GM06990 (cell line): ENCODE data around the gene VIPR2.
"Not testable (repeated sequence)": the region's sequence is repeated elsewhere in the genome, so short reads cannot be mapped to it uniquely, and the experiment has no call there.

Experiments
- DNase-seq: peaks from one replicate; pipeline ENCODE4 v3.0.0-alpha.2; 2011; ENCODE audit not compliant: insufficient read length; ENCODE audit errors: extremely low read depth
- H3K27me3 ChIP-seq: replicated peaks from 2 replicates; pipeline ENCODE4 v1.6.0; 2011; ENCODE audit warnings: low read length; ENCODE audit not compliant: control insufficient read depth, insufficient read depth
- H3K36me3 ChIP-seq: 2 replicates; pipeline ENCODE4 v1.5.1; 2011; ENCODE audit warnings: low read length; ENCODE audit not compliant: control insufficient read depth, insufficient read depth
- H3K4me3 ChIP-seq: replicated peaks from 2 replicates; pipeline ENCODE4 v1.5.1; 2011; ENCODE audit warnings: low read depth, mild to moderate bottlenecking, control low read depth, low read length
- CTCF ChIP-seq: IDR thresholded peaks from 2 replicates; pipeline ENCODE4 v1.5.1; 2011; ENCODE audit warnings: low read length, control low read depth, mild to moderate bottlenecking, inconsistent platforms; ENCODE audit not compliant: insufficient read depth, poor library complexity, severe bottlenecking

Gene VIPR2

DNA sequence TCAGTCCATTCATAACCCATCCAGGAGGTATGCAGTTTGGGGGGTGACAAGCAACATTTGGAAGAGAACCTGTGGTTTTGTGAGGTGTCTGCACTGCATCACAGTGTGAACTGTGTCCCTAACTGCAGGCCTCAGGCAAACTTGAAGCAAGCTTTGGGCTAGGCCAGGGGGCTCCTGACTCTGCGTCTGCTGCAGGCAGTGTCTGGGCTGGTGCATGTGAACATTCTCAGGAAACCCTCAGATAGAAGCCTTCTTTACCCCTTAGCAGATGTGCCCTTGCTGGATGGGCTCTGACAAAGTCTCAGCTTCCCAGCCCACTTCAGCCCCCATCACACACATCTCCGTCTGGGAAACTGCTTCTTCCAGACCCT lies 61.0 kb downstream of the VIPR2 start:
- Histone ChIP-seq H3K27me3 (no peaks in the 10 kb centered on the region), H3K36me3 (no peaks in the 10 kb centered on the region), H3K4me3 (no peak overlapping the region)
- no peak for TF ChIP-seq CTCF
- DNase-seq = no peak

DNA sequence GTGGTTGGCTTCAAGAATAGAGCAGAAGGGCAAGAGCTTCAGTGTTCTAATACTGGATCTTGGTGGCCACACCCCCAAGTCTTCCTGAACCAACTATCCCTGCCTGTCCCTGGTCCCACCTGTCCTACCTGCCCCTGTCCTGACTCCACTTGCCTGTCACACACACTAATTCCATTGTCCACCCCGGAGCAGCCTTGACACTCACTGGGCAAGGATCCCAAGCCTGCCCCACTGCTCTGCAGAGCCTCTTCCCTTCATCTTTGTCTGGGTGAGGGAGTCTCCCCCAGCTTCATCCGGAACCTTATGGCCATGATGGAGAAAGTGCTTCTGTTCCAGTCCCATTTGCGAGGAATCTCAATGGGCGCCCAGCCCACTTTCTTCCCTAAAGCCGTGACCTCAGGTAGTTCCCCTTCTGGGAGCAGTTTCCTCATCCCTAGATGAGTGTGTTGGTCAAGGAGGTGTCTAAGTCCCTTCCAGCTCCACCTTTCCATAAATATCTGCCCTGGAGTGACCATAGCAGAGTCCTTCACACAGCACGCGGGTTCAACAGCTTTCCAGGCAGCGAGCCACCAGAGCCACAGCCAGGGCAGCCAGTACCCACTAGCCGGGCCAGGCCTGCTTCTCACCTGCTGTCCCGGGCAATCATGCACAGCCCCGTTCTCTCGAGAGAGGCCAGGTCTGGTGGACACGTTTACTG lies 61.5 kb downstream of the VIPR2 start:
- DNase-seq = no peak
- no peaks in the 10 kb centered on the region for H3K27me3 ChIP-seq
- H3K36me3 ChIP-seq = no peaks in the 10 kb centered on the region
- no peak overlapping the region for H3K4me3 ChIP-seq
- no peak for TF ChIP-seq CTCF

DNA sequence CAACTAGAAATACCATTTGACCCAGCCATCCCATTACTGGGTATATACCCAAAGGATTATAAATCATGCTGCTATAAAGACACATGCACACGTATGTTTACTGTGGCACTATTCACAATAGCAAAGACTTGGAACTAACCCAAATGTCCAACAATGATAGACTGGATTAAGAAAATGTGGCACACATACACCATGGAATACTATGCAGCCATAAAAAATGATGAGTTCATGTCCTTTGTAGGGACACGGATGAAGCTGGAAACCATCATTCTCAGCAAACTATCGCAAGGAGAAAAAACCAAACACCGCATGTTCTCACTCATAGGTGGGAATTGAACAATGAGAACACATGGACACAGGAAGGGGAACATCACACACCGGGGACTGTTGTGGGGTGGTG lies 62.6 kb downstream of the VIPR2 start:
- not testable (repeated sequence) for H3K4me3 ChIP-seq, H3K36me3 ChIP-seq, DNase-seq, H3K27me3 ChIP-seq

- no peak for TF ChIP-seq CTCF
- Histone ChIP-seq H3K4me3 (no peak overlapping the region), H3K36me3 (no peaks in the 10 kb centered on the region), H3K27me3 (no peaks in the 10 kb centered on the region)
- DNase-seq = no peak
Observed at GRCh38 chr7:159078911-159079270, 65.8 kb downstream of the VIPR2 start.

DNA sequence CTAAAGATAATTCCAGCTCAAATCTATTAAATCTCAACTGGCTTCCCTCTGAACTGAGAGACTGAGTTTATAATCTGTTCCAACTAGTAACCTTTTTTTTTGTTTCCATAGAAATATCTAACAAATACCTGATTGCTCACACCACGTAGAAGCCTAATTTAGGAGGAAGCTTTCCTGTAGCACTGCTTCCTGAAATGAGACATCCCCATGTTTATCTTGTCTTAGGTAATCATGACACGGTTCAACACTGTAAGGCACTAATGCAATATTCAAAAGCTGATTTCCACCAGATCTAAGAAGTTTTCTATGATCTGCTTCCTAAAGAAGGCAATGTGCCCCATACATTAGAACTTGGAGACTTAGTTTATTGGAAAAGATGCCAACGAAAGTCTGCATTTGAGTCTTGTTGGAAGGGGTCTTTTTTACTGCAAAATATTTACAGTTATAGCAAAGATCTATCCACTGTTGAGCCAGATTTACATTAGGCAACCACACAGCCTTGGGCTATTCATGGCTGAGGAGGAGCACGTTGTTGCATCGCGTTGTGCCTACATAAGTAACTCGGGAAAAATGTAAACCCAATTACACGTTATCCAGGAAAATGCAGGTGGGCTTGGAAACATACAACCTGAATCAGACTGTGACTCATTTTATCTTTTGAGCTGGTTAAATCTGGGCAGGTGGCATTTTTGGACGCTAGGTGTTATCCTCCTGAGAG lies 66.3 kb downstream of the VIPR2 start:
- no peak for TF ChIP-seq CTCF

DNA sequence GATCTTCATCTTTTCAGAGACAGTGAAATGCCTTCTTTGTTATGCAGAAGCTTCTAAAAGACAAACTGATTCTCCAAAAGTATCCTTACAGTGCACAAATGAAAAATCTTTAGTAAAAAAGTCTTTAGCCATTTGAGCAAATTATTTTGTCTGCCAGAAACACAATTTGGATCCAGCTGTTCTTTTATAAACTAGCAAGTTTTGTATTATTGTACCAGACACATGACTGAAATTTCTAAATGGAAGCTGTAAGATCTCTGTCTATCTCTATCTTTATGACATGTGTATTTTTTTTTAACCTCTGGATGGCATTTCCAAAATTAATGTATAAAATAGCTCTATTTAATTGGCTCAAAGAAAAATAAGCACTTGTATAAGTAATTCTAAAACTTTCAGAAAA lies 68.3 kb downstream of the VIPR2 start:
- Histone ChIP-seq H3K36me3 (no peaks in the 10 kb centered on the region), H3K27me3 (no peaks in the 10 kb centered on the region), H3K4me3 (no peak overlapping the region)
- no peak for DNase-seq
- TF ChIP-seq CTCF = no peak

More for the DNA sequence above, 66.3 kb downstream of the VIPR2 start:
- H3K36me3 ChIP-seq = no peaks in the 10 kb centered on the region
- H3K4me3 ChIP-seq = no peak overlapping the region
- H3K27me3 ChIP-seq = no peaks in the 10 kb centered on the region
- no peak for DNase-seq
